ENCODE data around the gene DHRS7. TPM values are rescaled to one million over a fixed set of nuclear protein-coding genes. Genes with fewer than 3 reads are reported as not detected.

DHRS7 gene
- total RNA-seq, 1 experiment from 2014 or later: 110 TPM

GRCh38 chr14:60189923-60190840 is 25.0 kb upstream of the DHRS7 start:
- in situ Hi-C loops (cut with HindIII; ENCODE audit: low pct_unique_long_range_greater_than_20kb, low sequenced_read_pairs): no loop called here

GRCh38 chr14:60188696-60189095 is 23.5 kb upstream of the DHRS7 start:
- in situ Hi-C loops (cut with HindIII; ENCODE audit: low pct_unique_long_range_greater_than_20kb, low sequenced_read_pairs): no loop called here
- DNase-seq (ENCODE audit: low read depth, low spot score): peak; percentile 79

More at GRCh38 chr14:60189923-60190840, 25.0 kb upstream of the DHRS7 start:
- no peak for DNase-seq (ENCODE audit: low read depth, low spot score)

- in situ Hi-C loops (cut with HindIII; ENCODE audit: low pct_unique_long_range_greater_than_20kb, low sequenced_read_pairs): no loop called here
Observed at GRCh38 chr14:60188115-60188514, 22.9 kb upstream of the DHRS7 start.

GRCh38 chr14:60184905-60185555 is 19.8 kb upstream of the DHRS7 start:
- no peak for DNase-seq (ENCODE audit: low read depth, low spot score)
- in situ Hi-C loops (cut with HindIII; ENCODE audit: low pct_unique_long_range_greater_than_20kb, low sequenced_read_pairs): no loop called here

More at GRCh38 chr14:60188115-60188514, 22.9 kb upstream of the DHRS7 start:
- DNase-seq (ENCODE audit: low read depth, low spot score): peak; percentile 71

GRCh38 chr14:60184146-60184904 is 19.1 kb upstream of the DHRS7 start:
- in situ Hi-C loops (cut with HindIII; ENCODE audit: low pct_unique_long_range_greater_than_20kb, low sequenced_read_pairs): no loop called here
- DNase-seq (ENCODE audit: low read depth, low spot score): peak; percentile 72

GRCh38 chr14:60183741-60184140 is 18.5 kb upstream of the DHRS7 start:
- DNase-seq (ENCODE audit: low read depth, low spot score): peak; percentile 27
- in situ Hi-C loops (cut with HindIII; ENCODE audit: low pct_unique_long_range_greater_than_20kb, low sequenced_read_pairs): no loop called here

GRCh38 chr14:60183138-60183537 is 17.9 kb upstream of the DHRS7 start:
- in situ Hi-C loops (cut with HindIII; ENCODE audit: low pct_unique_long_range_greater_than_20kb, low sequenced_read_pairs): no loop called here

GRCh38 chr14:60179431-60179869 is 14.3 kb upstream of the DHRS7 start:
- DNase-seq (ENCODE audit: low read depth, low spot score): no peak
- in situ Hi-C loops (cut with HindIII; ENCODE audit: low pct_unique_long_range_greater_than_20kb, low sequenced_read_pairs): no loop called here

More at GRCh38 chr14:60183138-60183537, 17.9 kb upstream of the DHRS7 start:
- no peak for DNase-seq (ENCODE audit: low read depth, low spot score)

GRCh38 chr14:60178820-60179219 is 13.6 kb upstream of the DHRS7 start:
- DNase-seq (ENCODE audit: low read depth, low spot score): no peak
- in situ Hi-C loops (cut with HindIII; ENCODE audit: low pct_unique_long_range_greater_than_20kb, low sequenced_read_pairs): no loop called here

- in situ Hi-C loops (cut with HindIII; ENCODE audit: low pct_unique_long_range_greater_than_20kb, low sequenced_read_pairs): no loop called here
- DNase-seq (ENCODE audit: low read depth, low spot score): no peak
Observed at GRCh38 chr14:60178164-60178563, 13.0 kb upstream of the DHRS7 start.

- in situ Hi-C loops (cut with HindIII; ENCODE audit: low pct_unique_long_range_greater_than_20kb, low sequenced_read_pairs): no loop called here
Observed at GRCh38 chr14:60175255-60175902, 10.2 kb upstream of the DHRS7 start.

GRCh38 chr14:60174352-60175254 is 9.4 kb upstream of the DHRS7 start:
- in situ Hi-C loops (cut with HindIII; ENCODE audit: low pct_unique_long_range_greater_than_20kb, low sequenced_read_pairs): no loop called here
- DNase-seq (ENCODE audit: low read depth, low spot score): no peak

More at GRCh38 chr14:60175255-60175902, 10.2 kb upstream of the DHRS7 start:
- no peak for DNase-seq (ENCODE audit: low read depth, low spot score)

GRCh38 chr14:60171690-60172089 is 6.5 kb upstream of the DHRS7 start:
- in situ Hi-C loops (cut with HindIII; ENCODE audit: low pct_unique_long_range_greater_than_20kb, low sequenced_read_pairs): no loop called here
- DNase-seq (ENCODE audit: low read depth, low spot score): no peak

GRCh38 chr14:60170948-60171347 is 5.8 kb upstream of the DHRS7 start:
- DNase-seq (ENCODE audit: low read depth, low spot score): no peak
- in situ Hi-C loops (cut with HindIII; ENCODE audit: low pct_unique_long_range_greater_than_20kb, low sequenced_read_pairs): no loop called here

- in situ Hi-C loops (cut with HindIII; ENCODE audit: low pct_unique_long_range_greater_than_20kb, low sequenced_read_pairs): no loop called here
- no peak for DNase-seq (ENCODE audit: low read depth, low spot score)
Observed at GRCh38 chr14:60169722-60170121, 4.5 kb upstream of the DHRS7 start.

GRCh38 chr14:60166142-60166541 is 944 bp upstream of the DHRS7 start:
- in situ Hi-C loops (cut with HindIII; ENCODE audit: low pct_unique_long_range_greater_than_20kb, low sequenced_read_pairs): no loop called here
- DNase-seq (ENCODE audit: low read depth, low spot score): no peak

- no peak for DNase-seq (ENCODE audit: low read depth, low spot score)
- in situ Hi-C loops (cut with HindIII; ENCODE audit: low pct_unique_long_range_greater_than_20kb, low sequenced_read_pairs): no loop called here
Observed at GRCh38 chr14:60165547-60165876, 314 bp upstream of the DHRS7 start.

Measured in SK-MEL-5 (cell line).